Keratinocyte (primary cell): ENCODE data around the gene MREG. TPM values are rescaled to one million over a fixed set of nuclear protein-coding genes. Genes with fewer than 3 reads are reported as not detected.

ENCODE experiments used
- DNase-seq: peaks from one replicate; pipeline ENCODE4 v3.0.0-alpha.2; 2011; ENCODE audit warnings: low read depth, missing footprints, low spot score
- FAIRE-seq: peaks from 2 replicates; lab custom pipeline; 2011; peaks lifted over from hg19 to GRCh38; lab: Jason Lieb, UNC
- H2AFZ ChIP-seq: 2 replicates; pipeline ENCODE4 v1.6.0; 2012; ENCODE audit warnings: low read length, control low read depth, inconsistent platforms; ENCODE audit not compliant: control insufficient read depth
- H3K27ac ChIP-seq: 2 replicates; pipeline ENCODE4 v1.5.1; 2011; ENCODE audit warnings: low read length; ENCODE audit not compliant: control insufficient read depth, insufficient read depth
- H3K27me3 ChIP-seq: 3 replicates; pipeline ENCODE4 v1.6.0; 2011; ENCODE audit warnings: low read length; ENCODE audit not compliant: control insufficient read depth, insufficient read depth; ENCODE audit errors: extremely low read depth
- H3K36me3 ChIP-seq, 2 experiments: 2 replicates in 1 of 2; 3 replicates in 1 of 2; pipeline ENCODE4 v1.5.1; 2011; ENCODE audit warnings: low read length in 2 of 2, mild to moderate bottlenecking in 1 of 2; ENCODE audit not compliant: control insufficient read depth in 2 of 2, insufficient read depth in 2 of 2; ENCODE audit errors: extremely low read depth in 1 of 2
- H3K4me1 ChIP-seq: 3 replicates; pipeline ENCODE4 v1.5.1; 2011; ENCODE audit warnings: low read length; ENCODE audit not compliant: control insufficient read depth, insufficient read depth; ENCODE audit errors: extremely low read depth
- H3K4me2 ChIP-seq: 3 replicates; pipeline ENCODE4 v1.6.0; 2011; ENCODE audit warnings: low read depth, low read length; ENCODE audit not compliant: control insufficient read depth, insufficient read depth; ENCODE audit errors: extremely low read depth
- H3K4me3 ChIP-seq, 3 experiments: fragments of 200-600 bp in 1 of 3; sonication (generic) in 1 of 3; 2 replicates in 2 of 3; 3 replicates in 1 of 3; pipeline ENCODE4 v1.5.1; 2011 to 2016; ENCODE audit warnings: low read length in 3 of 3, mild to moderate bottlenecking in 3 of 3, control low read depth in 2 of 3, inconsistent platforms in 1 of 3, low read depth in 1 of 3, mixed read lengths in 1 of 3, mixed run types in 1 of 3, moderate library complexity in 1 of 3; ENCODE audit not compliant: control insufficient read depth in 2 of 3, insufficient read depth in 2 of 3; ENCODE audit errors: extremely low read depth in 1 of 3
- H3K79me2 ChIP-seq: 2 replicates; pipeline ENCODE4 v1.6.0; 2012; ENCODE audit warnings: low read length; ENCODE audit not compliant: control insufficient read depth, insufficient read depth
- H3K9ac ChIP-seq: 3 replicates; pipeline ENCODE4 v1.6.0; 2011; ENCODE audit warnings: low read length; ENCODE audit not compliant: control insufficient read depth, insufficient read depth; ENCODE audit errors: extremely low read depth
- H3K9me1 ChIP-seq: 3 replicates; pipeline ENCODE4 v1.6.0; 2011; ENCODE audit warnings: low read length; ENCODE audit not compliant: control insufficient read depth, insufficient read depth; ENCODE audit errors: extremely low read depth
- H3K9me3 ChIP-seq: 2 replicates; pipeline ENCODE4 v1.5.1; 2012; ENCODE audit warnings: low read depth, low read length; ENCODE audit not compliant: control insufficient read depth
- H4K20me1 ChIP-seq: 3 replicates; pipeline ENCODE4 v1.6.0; 2011; ENCODE audit warnings: low read length; ENCODE audit not compliant: control insufficient read depth, insufficient read depth; ENCODE audit errors: extremely low read depth
- CTCF ChIP-seq, 3 experiments: IDR thresholded peaks in 1 of 3; conservative IDR thresholded peaks in 1 of 3; optimal IDR thresholded peaks in 1 of 3; 2 replicates in 2 of 3; 3 replicates in 1 of 3; pipeline versions ENCODE3 to v1.5.1; 2011; ENCODE audit warnings: low read length in 3 of 3, mild to moderate bottlenecking in 3 of 3, moderate library complexity in 2 of 3, control low read depth in 1 of 3, inconsistent platforms in 1 of 3; ENCODE audit not compliant: insufficient read depth in 2 of 3; ENCODE audit errors: extremely low read depth in 1 of 3
- EZH2 ChIP-seq: IDR thresholded peaks from one replicate; pipeline ENCODE4 v1.6.1; 2012; ENCODE audit warnings: inconsistent platforms, mild to moderate bottlenecking, low read length, moderate library complexity
- dilution Hi-C: fragments of 300-500 bp; cut with MboI; formaldehyde crosslinking; loops from one replicate; pipeline ENCODE4 v1.7.0; 2020; ENCODE audit warnings: low sequenced_read_pairs; ENCODE audit not compliant: extremely low pct_ligation_motif_present
- polyA plus RNA-seq, 5 experiments: library from polyadenylated mRNA; depleted of rRNA in 3 of 5; stranded (reverse) in 3 of 5; stranded (forward) in 1 of 5; unstranded in 1 of 5; fragments of >200 nt; gene quantifications; 1 replicate in 1 of 5; 2 replicates in 3 of 5; 3 replicates in 1 of 5; pipeline versions ENCODE4 v1.2.1 to v1.2.3, GENCODE V29; 2011 to 2012; ENCODE audit warnings: missing spikeins in 2 of 5, low read depth in 1 of 5, low replicate concordance in 1 of 5

The MREG gene
- polyA plus RNA-seq, 1 donor (not counting 4 experiments of a cell fraction or from before 2014, with no cell fraction given), result 32.9 TPM

GRCh38 chr2:215906458-215906857 lies 106.9 kb downstream of the MREG start:
- H3K4me3 ChIP-seq, result no peak overlapping the region
- no peaks in the 10 kb centered on the region for H3K9me1 ChIP-seq
- no peaks in the 10 kb centered on the region for H3K4me1 ChIP-seq
- H3K36me3 ChIP-seq, result no peaks in the 10 kb centered on the region
- H3K9me3 ChIP-seq, result no peaks in the 10 kb centered on the region
- H3K27me3 ChIP-seq, result no peaks in the 10 kb centered on the region
- FAIRE-seq (no peak), DNase-seq (no peak)
- TF ChIP-seq CTCF (optimal IDR thresholded peaks at IDR 0.05 in 1 of 3, IDR thresholded peaks at IDR 0.05 in 1 of 3, conservative IDR thresholded peaks at IDR 0.05 in 1 of 3; ENCODE audit: extremely low read depth in 1 of 3, insufficient read depth in 2 of 3, low read length in 3 of 3) (no peak), EZH2 (no peak)
- dilution Hi-C loops, result no loop called here
- no peaks in the 10 kb centered on the region for H4K20me1 ChIP-seq
- no peak overlapping the region for H3K9ac ChIP-seq
- no peak overlapping the region for H3K4me2 ChIP-seq
- no peak overlapping the region for H3K27ac ChIP-seq
- H3K79me2 ChIP-seq, result no peaks in the 10 kb centered on the region
- no peak overlapping the region for H2AFZ ChIP-seq

- dilution Hi-C loops, result no loop called here
- no peaks in the 10 kb centered on the region for H3K9me1 ChIP-seq
- no peaks in the 10 kb centered on the region for H3K4me1 ChIP-seq
- no peak for DNase-seq
- H3K9me3 ChIP-seq, result no peaks in the 10 kb centered on the region
- no peaks in the 10 kb centered on the region for H3K36me3 ChIP-seq
- TF ChIP-seq EZH2 (no peak), CTCF (optimal IDR thresholded peaks at IDR 0.05 in 1 of 3, IDR thresholded peaks at IDR 0.05 in 1 of 3, conservative IDR thresholded peaks at IDR 0.05 in 1 of 3; ENCODE audit: extremely low read depth in 1 of 3, insufficient read depth in 2 of 3, low read length in 3 of 3) (no peak)
- H3K9ac ChIP-seq, result no peak overlapping the region
- no peaks in the 10 kb centered on the region for H3K79me2 ChIP-seq
- H4K20me1 ChIP-seq, result no peaks in the 10 kb centered on the region
- H3K4me3 ChIP-seq, result no peak overlapping the region
- no peak for FAIRE-seq
- H3K27me3 ChIP-seq, result no peaks in the 10 kb centered on the region
- no peak overlapping the region for H2AFZ ChIP-seq
- H3K4me2 ChIP-seq, result no peak overlapping the region
- no peak overlapping the region for H3K27ac ChIP-seq
Measured at GRCh38 chr2:215905691-215906090, 107.7 kb downstream of the MREG start.
